HUES48 (cell line): Measurements from ENCODE around the gene NOC4L.
"Not testable (repeated sequence)": the region's sequence is repeated elsewhere in the genome, so short reads cannot be mapped to it uniquely, and the experiment has no call there.

ENCODE experiments used
- H3K27ac ChIP-seq: one replicate; pipeline ENCODE4 v1.7.0; 2013; ENCODE audit warnings: low read depth, low read length, inconsistent platforms
- H3K27me3 ChIP-seq: 2 replicates; pipeline ENCODE4 v1.6.1; 2013; ENCODE audit warnings: mild to moderate bottlenecking, low read length; ENCODE audit not compliant: control insufficient read depth, insufficient read depth
- H3K36me3 ChIP-seq: 2 replicates; pipeline ENCODE4 v1.6.1; 2013; ENCODE audit warnings: low read length; ENCODE audit not compliant: control insufficient read depth, insufficient read depth
- H3K4me1 ChIP-seq: 2 replicates; pipeline ENCODE4 v1.6.1; 2013; ENCODE audit warnings: mild to moderate bottlenecking, low read length; ENCODE audit not compliant: control insufficient read depth, insufficient read depth
- H3K4me3 ChIP-seq: 2 replicates; pipeline ENCODE4 v1.5.1; 2013; ENCODE audit warnings: mild to moderate bottlenecking, low read depth, low read length
- H3K9ac ChIP-seq: 2 replicates; pipeline ENCODE4 v1.6.1; 2013; ENCODE audit warnings: mild to moderate bottlenecking, low read depth, low read length, moderate library complexity
- H3K9me3 ChIP-seq: 2 replicates; pipeline ENCODE4 v1.6.1; 2013; ENCODE audit warnings: low read length; ENCODE audit not compliant: control insufficient read depth, insufficient read depth

The NOC4L gene

GRCh38 chr12:132144115-132144809 is at the start of gene NOC4L, which contains the start of gene DDX51:
Gene NOC4L, plus strand, starts transcription at chr12:132144457. Its CDS starts 32 bp downstream, at chr12:132144489.
Gene DDX51, minus strand, starts transcription at chr12:132144319. Its CDS starts 23 bp downstream, at chr12:132144296.
- H3K27ac ChIP-seq, result peak within 1 kb of the TSS; percentile 45
- H3K36me3 ChIP-seq, result peaks cover 56% of the 10 kb centered on the region

GRCh38 chr12:132095520-132096409 is 48.5 kb upstream of the NOC4L start:
- H3K27ac ChIP-seq, result no peak overlapping the region
- H3K9me3 ChIP-seq, result no peaks in the 10 kb centered on the region
- peaks cover 39% of the 10 kb centered on the region for H3K36me3 ChIP-seq
- H3K9ac ChIP-seq, result no peak overlapping the region
- H3K4me1 ChIP-seq, result no peaks in the 10 kb centered on the region
- H3K4me3 ChIP-seq, result no peak overlapping the region
- H3K27me3 ChIP-seq, result no peaks in the 10 kb centered on the region

More at GRCh38 chr12:132144115-132144809, at the start of gene NOC4L, which contains the start of gene DDX51:
- Histone ChIP-seq H3K9me3 (no peaks in the 10 kb centered on the region), H3K4me3 (peak within 1 kb of the TSS; percentile 70), H3K9ac (peak within 1 kb of the TSS; percentile 70), H3K4me1 (0 out of 2 replicates have a peak, but pooled peaks cover 5% of the 10 kb centered on the region), H3K27me3 (no peaks in the 10 kb centered on the region)

GRCh38 chr12:132099739-132100138 is 44.5 kb upstream of the NOC4L start:
- no peaks in the 10 kb centered on the region for H3K27me3 ChIP-seq
- H3K36me3 ChIP-seq, result peaks cover 24% of the 10 kb centered on the region
- H3K9me3 ChIP-seq, result no peaks in the 10 kb centered on the region
- no peak overlapping the region for H3K4me3 ChIP-seq
- H3K27ac ChIP-seq, result no peak overlapping the region
- no peak overlapping the region for H3K9ac ChIP-seq
- peaks cover 6% of the 10 kb centered on the region for H3K4me1 ChIP-seq

DNA sequence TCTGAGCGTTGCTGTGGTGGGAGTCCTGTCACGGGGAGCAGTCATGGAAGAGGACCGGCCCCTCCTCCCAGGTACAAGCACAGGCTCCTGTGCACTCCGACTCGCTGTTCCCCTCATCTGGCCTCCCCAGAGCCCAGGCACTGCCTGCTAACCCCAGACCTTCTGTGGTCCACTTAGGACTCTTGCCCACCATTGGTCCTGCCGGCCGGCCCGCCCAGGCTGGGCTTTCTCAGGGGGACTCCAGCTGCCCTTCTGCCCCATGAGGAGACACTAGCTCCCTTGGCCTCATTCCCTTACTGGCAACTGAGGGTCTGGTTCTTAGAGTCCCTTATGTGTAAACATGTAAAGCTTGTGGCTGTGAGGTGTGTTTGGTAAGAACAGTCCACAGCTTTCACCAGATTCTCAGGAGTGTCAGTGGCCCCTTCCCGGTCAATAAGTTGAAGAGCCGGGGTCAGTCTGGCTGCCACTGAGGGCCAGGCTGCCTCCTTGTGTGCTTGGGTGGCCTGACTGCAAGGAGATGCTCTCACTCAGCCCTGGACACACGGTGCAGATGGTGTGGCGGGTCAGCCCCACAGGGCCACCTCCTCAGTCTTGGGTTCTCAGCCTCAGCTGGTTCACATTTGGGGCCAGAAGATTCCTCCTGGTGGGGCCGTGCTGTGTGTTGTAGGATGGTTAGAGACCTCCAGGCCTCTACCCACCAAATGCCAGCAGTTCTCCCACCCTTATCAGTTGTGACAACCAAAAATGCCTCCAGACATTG is 43.8 kb upstream of the NOC4L start:
- no peak overlapping the region for H3K4me3 ChIP-seq
- no peaks in the 10 kb centered on the region for H3K27me3 ChIP-seq
- H3K27ac ChIP-seq, result no peak overlapping the region
- H3K9ac ChIP-seq, result no peak overlapping the region
- H3K4me1 ChIP-seq, result peaks cover 6% of the 10 kb centered on the region
- peaks cover 30% of the 10 kb centered on the region for H3K36me3 ChIP-seq
- no peaks in the 10 kb centered on the region for H3K9me3 ChIP-seq

DNA sequence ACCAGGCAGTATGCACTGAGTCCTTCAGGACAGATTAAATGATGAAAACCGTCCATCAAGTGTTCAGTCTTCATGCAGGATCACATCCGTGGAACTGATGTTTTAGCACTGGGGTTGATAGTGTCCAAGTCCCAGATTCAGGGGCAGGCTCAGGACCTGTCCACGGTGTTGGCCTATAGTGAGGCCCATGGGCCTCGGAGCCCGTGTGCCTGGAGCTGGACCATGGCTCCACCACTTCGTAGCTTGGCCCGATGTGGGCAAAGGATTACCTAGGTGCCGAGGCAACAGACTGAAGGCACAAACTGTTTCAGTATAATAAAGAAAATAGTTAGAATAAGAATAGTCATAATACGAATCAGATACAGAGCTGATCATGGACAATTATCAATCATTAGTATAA is 42.0 kb upstream of the NOC4L start:
- H3K36me3 ChIP-seq, result peaks cover 25% of the 10 kb centered on the region

GRCh38 chr12:132103072-132103471 is 41.2 kb upstream of the NOC4L start:
- not testable (repeated sequence) for H3K9me3 ChIP-seq, H3K4me1 ChIP-seq, H3K9ac ChIP-seq, H3K27ac ChIP-seq, H3K4me3 ChIP-seq, H3K27me3 ChIP-seq
- peaks cover 25% of the 10 kb centered on the region for H3K36me3 ChIP-seq

More for the DNA sequence above, 42.0 kb upstream of the NOC4L start:
- Histone ChIP-seq H3K27me3 (no peaks in the 10 kb centered on the region), H3K27ac (no peak overlapping the region), H3K9me3 (no peaks in the 10 kb centered on the region), H3K4me1 (peaks cover 6% of the 10 kb centered on the region), H3K9ac (no peak overlapping the region), H3K4me3 (no peak overlapping the region)

GRCh38 chr12:132103542-132104308 is 40.5 kb upstream of the NOC4L start:
- H3K4me3 ChIP-seq, result no peak overlapping the region

DNA sequence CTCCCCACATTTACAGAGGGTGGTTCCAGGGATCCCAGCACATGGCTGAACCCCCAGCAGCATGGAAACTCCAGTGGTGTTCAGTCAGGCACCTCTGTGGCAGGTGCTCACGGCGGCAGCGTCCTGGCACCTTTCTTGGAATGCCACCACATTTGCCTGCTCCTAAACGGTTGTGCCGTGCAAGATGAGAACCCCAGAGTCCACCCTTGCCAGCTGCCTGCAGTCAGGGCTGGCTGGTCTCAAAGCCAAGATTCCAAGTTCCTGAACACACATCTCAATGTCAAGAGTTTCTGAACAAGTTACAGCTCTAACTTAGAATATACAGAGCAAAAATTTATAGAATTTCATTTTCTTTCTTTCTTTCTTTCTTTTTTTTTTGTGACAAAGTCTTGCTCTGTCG is 38.8 kb upstream of the NOC4L start:
- H3K36me3 ChIP-seq, result peaks cover 26% of the 10 kb centered on the region
- no peaks in the 10 kb centered on the region for H3K9me3 ChIP-seq
- H3K9ac ChIP-seq, result no peak overlapping the region
- no peak overlapping the region for H3K4me3 ChIP-seq
- no peaks in the 10 kb centered on the region for H3K27me3 ChIP-seq
- H3K4me1 ChIP-seq, result peaks cover 6% of the 10 kb centered on the region
- H3K27ac ChIP-seq, result no peak overlapping the region

More at GRCh38 chr12:132103542-132104308, 40.5 kb upstream of the NOC4L start:
- Histone ChIP-seq H3K27me3 (no peaks in the 10 kb centered on the region), H3K27ac (no peak overlapping the region), H3K36me3 (peaks cover 25% of the 10 kb centered on the region), H3K9me3 (no peaks in the 10 kb centered on the region), H3K9ac (no peak overlapping the region), H3K4me1 (peaks cover 6% of the 10 kb centered on the region)

- peaks cover 31% of the 10 kb centered on the region for H3K36me3 ChIP-seq
- no peak overlapping the region for H3K4me3 ChIP-seq
- no peak overlapping the region for H3K27ac ChIP-seq
- no peaks in the 10 kb centered on the region for H3K9me3 ChIP-seq
- no peak overlapping the region for H3K9ac ChIP-seq
- peaks cover 6% of the 10 kb centered on the region for H3K4me1 ChIP-seq
- no peaks in the 10 kb centered on the region for H3K27me3 ChIP-seq
Measured at GRCh38 chr12:132106921-132107320, 37.3 kb upstream of the NOC4L start.

- Histone ChIP-seq H3K9me3 (no peaks in the 10 kb centered on the region), H3K4me3 (no peak overlapping the region), H3K9ac (no peak overlapping the region), H3K27me3 (no peaks in the 10 kb centered on the region), H3K27ac (peak overlapping the region; percentile 54), H3K4me1 (peaks cover 6% of the 10 kb centered on the region), H3K36me3 (peaks cover 32% of the 10 kb centered on the region)
Measured at GRCh38 chr12:132108211-132108832, 35.9 kb upstream of the NOC4L start.
